ENCODE results near the gene KANSL3.

The KANSL3 gene

GRCh38 chr2:96651793-96652192 lies 13.7 kb upstream of the KANSL3 start:
- no peak for DNase-seq

DNA sequence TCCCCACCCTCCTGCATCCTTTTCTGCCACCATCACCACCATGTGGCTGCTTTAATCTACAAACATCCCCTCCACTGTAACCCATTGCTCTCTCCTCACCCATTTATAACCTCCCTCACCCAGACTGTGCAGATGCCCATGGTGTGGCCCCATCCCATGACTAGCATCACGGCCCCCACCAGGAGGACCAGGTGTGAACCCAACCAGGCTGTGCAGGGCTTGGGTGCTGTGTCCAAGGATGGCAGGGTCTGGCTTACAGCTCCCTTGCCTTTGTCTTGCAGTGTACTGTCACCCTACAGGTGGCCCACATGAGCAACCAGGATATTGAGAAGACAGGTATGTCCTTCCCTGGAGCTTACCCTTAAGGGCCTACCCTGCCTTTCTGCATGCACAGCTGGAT lies 11.2 kb upstream of the KANSL3 start:
- DNase-seq, result no peak

- no peak for DNase-seq
Observed at GRCh38 chr2:96648306-96648930, 10.3 kb upstream of the KANSL3 start.

GRCh38 chr2:96647681-96648080 lies 9.6 kb upstream of the KANSL3 start:
- DNase-seq, result no peak

DNA sequence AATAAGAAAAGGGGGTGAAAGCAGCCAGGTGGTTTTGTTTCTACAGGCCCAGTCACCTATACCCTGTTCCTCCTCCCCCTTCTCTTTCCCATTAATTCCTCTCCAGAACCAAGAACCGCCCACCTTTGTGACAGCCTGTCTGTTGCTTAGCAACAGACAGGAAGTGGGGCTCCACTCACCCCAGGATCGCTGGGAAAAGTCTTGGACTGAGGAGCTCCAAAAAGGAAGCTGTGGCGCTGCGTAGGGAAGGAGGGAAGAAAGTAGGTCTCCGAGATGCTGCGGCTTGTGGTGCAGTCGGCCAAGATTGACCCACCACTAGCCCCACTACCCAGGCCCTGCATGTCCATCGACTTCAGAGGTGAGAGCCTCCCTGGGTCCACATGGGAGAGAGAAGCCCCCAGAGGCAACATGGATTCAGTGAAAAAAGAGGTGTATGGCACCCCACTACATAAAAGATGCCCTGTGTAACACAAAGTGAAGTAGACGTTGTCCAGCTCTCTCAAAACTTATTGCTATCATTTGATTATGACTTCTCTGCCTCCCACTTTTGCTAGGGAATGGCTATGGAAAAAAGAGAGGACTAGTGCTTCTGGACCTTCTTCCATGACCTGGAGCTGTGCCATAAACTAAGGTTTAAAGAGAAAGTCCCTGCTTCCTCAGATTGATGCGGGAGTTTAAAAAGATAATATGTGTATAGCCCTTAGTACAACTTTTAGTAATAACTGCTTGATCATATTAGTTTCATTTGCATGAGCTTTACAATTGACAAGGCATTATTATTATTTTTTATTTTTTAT lies 4.7 kb upstream of the KANSL3 start, which contains the start of gene FER1L5:
FER1L5 (plus strand) TSS at position 201 of the 797 bp plus-strand sequence; CDS start at position 274, 73 bp downstream.
- no peak for DNase-seq

DNA sequence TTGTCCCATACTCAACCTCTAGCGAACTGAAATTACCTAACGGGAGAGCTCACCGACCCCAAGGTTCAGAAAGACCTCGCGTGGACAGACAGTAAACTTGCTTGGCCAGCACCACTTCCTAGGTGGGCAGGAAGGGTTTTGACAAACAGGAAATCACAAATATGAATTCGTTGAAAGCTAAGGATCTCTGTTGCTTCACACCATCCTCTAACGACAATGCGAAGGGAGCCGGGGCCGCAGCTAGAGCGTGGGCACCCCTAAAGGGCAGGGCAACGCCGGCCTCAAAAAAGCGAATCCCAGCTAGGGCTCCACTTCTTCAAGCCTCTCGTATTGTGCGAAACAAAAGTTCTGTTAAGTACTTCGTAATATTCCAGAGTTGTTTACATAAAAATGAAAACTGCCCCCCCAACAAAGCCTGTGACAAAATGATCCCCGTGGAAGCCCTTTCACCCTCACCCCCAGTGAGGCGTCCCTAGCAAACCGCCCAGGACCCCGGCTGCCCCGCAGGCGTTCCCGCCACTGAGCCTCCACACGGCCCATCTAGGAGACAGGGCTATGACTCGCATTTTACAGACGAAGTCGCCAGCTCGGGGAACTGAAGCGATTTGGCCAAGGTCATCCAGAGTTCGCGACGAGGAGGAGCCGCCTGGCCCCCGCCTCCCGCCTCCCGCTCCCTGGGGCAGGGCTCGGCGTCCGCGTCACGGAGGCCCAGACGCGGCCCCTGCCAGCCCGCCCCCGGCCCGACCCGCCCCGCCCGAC lies 548 bp downstream of the KANSL3 start:
- DNase-seq, result peak; percentile 59

GRCh38 chr2:96636551-96637171 lies 1.5 kb downstream of the KANSL3 start:
- DNase-seq, result no peak

- no peak for DNase-seq
Observed at GRCh38 chr2:96633641-96634040, 4.5 kb downstream of the KANSL3 start.

GRCh38 chr2:96631804-96632435 lies 6.2 kb downstream of the KANSL3 start:
- DNase-seq, result no peak

DNA sequence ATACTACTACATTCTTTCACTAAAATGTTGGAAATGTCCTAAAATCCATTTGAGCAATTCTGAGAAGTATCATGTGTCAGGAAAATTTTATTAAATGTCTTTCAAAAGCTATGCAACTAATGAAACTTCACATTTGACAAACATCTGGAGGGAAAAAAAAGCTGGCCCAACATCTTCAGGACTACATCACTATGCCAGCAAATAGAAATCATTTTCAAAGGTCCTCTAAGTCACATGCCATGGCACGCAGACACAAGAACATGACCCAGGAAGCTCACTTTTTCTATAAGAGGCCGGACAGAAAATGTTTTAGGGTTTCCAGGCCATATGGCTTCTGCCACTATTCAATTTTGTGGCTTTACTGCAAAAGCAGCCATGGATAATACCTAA lies 11.6 kb downstream of the KANSL3 start:
- no peak for DNase-seq

- no peak for DNase-seq
Observed at GRCh38 chr2:96625571-96626552, 12.2 kb downstream of the KANSL3 start.

- no peak for DNase-seq
Observed at GRCh38 chr2:96623116-96623515, 15.0 kb downstream of the KANSL3 start.

- DNase-seq, result no peak
Observed at GRCh38 chr2:96622544-96622943, 15.6 kb downstream of the KANSL3 start.

- DNase-seq, result no peak
Observed at GRCh38 chr2:96618596-96619283, 19.4 kb downstream of the KANSL3 start.

DNA sequence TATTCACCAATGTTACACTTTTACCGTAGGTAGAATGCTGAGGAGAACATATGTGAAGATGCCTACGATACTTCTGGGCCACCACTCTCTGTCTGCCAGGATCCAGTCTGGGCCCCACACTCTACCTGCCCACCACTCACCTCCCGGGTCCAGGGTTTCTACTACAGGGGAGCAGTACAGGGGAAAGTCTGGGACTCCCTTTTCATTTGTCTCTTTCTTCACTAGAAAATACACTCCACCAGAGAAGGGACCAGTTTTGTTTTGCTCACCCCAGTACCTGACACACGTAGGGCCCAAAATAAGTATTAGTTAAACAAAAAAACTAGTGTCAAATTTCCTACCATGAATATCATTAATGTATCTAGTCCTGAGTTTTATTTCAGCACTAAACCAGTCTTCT lies 21.1 kb downstream of the KANSL3 start:
- no peak for DNase-seq

DNA sequence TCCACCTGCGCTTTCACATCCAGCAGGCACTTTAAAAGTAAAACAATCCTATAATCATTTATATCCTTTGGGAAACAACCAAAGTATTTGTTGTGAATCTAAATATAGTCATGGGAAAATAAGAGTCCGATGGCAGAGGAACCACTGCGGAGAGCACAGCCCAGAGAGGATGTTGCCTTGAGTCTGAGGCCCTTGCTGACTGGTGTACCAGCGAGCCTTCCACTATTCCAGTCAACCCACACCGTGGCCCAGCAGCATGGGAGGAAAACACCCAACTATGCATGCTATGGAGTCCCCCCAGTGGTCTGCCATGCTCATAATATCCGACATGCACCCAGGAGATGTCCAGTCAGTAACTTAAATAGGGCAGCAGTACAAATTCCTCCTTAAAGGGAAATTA lies 21.6 kb downstream of the KANSL3 start:
- no peak for DNase-seq

DNA sequence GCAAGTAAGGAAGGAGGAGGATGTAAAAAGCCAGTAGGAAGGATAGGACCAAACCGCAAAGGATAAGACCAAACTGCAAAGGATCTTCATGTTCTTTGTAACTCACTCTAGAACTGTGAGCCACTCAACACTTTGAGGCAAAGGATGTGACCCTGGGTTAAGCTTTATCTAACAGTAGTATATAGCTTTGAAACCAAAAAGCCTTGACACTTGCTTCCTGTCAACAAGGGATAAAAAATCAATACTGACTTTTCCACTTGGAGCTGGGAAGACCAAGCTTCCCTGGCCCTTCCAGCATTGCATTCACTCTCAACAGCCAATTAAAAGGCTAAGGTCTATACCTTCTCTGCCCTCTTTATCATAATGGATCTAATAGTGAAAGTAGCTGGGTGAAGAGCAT lies 22.0 kb downstream of the KANSL3 start:
- DNase-seq, result no peak

GRCh38 chr2:96608469-96609455 lies 29.4 kb downstream of the KANSL3 start:
- no peak for DNase-seq

GRCh38 chr2:96604104-96604503 lies 34.0 kb downstream of the KANSL3 start:
- DNase-seq, result no peak
